BE2C (cell line): ENCODE results near the gene EIF4E2.

Experiments used
- DNase-seq: peaks from one replicate; pipeline ENCODE4 v3.0.0-alpha.2; 2020
- H3K27me3 ChIP-seq: fragments of 250-450 bp; sonication (Bioruptor Pico); 2 replicates; pipeline ENCODE4 v1.5.1; 2020; ENCODE audit warnings: mild to moderate bottlenecking
- H3K36me3 ChIP-seq: fragments of 250-450 bp; sonication (Bioruptor Pico); 2 replicates; pipeline ENCODE4 v1.5.1; 2020; ENCODE audit warnings: mild to moderate bottlenecking
- H3K4me1 ChIP-seq: fragments of 250-450 bp; sonication (Bioruptor Pico); 2 replicates; pipeline ENCODE4 v1.5.1; 2020
- H3K4me3 ChIP-seq: 2 replicates; pipeline ENCODE4 v1.5.1; 2011; ENCODE audit warnings: low read depth, low read length
- H3K9me3 ChIP-seq: fragments of 250-450 bp; sonication (Bioruptor Pico); 2 replicates; pipeline ENCODE4 v1.5.1; 2020
- TF ChIP-seq, protein P1 (sequence below): IDR thresholded peaks from 2 replicates; pipeline ENCODE4 v1.5.1; 2012; ENCODE audit warnings: mild to moderate bottlenecking, low read depth, low read length

EIF4E2 gene

DNA sequence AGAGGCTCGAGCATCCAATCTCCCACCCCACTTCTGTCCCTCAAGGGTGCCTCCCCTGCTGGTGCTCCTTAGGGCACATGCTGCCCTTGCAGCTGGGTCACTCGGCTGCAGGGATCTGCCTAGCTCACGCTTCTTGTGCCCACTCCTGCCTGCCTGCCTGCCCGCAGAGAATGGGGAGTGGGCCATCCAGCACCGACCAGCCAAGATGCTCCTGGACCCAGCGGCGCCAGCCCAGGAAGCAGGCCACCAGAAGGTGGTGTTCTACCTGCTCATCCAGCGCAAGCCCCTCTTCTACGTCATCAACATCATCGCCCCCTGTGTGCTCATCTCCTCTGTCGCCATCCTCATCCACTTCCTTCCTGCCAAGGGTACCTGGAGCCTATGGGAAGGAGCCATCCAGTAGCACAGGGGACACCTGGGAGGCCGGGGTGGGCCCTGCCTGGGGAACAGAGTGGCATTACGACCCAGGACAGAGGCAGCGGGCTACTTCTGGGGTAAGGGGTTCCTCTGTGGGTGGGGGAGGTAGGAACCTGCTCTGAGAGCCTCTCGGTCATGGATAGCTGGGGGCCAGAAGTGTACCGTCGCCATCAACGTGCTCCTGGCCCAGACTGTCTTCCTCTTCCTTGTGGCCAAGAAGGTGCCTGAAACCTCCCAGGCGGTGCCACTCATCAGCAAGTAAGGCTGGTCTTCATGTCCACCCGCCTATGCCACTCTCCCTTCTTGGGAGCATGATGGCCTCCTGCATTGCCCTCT is 7.6 kb upstream of the EIF4E2 start:
- no peaks in the 10 kb centered on the region for H3K27me3 ChIP-seq
- H3K9me3 ChIP-seq = no peaks in the 10 kb centered on the region
- H3K36me3 ChIP-seq = peaks cover 13% of the 10 kb centered on the region
- no peaks in the 10 kb centered on the region for H3K4me1 ChIP-seq
- TF ChIP-seq, protein P1, sequence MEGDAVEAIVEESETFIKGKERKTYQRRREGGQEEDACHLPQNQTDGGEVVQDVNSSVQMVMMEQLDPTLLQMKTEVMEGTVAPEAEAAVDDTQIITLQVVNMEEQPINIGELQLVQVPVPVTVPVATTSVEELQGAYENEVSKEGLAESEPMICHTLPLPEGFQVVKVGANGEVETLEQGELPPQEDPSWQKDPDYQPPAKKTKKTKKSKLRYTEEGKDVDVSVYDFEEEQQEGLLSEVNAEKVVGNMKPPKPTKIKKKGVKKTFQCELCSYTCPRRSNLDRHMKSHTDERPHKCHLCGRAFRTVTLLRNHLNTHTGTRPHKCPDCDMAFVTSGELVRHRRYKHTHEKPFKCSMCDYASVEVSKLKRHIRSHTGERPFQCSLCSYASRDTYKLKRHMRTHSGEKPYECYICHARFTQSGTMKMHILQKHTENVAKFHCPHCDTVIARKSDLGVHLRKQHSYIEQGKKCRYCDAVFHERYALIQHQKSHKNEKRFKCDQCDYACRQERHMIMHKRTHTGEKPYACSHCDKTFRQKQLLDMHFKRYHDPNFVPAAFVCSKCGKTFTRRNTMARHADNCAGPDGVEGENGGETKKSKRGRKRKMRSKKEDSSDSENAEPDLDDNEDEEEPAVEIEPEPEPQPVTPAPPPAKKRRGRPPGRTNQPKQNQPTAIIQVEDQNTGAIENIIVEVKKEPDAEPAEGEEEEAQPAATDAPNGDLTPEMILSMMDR = no peak
- no peak for DNase-seq
- H3K4me3 ChIP-seq = no peak overlapping the region

DNA sequence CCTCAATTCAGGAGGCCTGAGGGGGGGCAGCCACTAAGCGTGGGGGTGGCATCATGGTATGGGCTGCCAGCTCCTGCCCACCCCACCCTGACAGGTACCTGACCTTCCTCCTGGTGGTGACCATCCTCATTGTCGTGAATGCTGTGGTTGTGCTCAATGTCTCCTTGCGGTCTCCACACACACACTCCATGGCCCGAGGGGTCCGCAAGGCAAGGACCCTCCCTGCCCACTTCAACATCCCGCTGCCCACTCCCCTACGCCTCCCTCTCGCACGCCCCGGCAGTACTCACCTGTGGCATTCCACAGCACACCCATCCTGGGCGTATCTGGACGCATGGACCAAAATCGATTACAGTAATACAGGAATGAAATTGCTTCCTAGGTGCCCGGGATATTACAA is 7.0 kb upstream of the EIF4E2 start:
- DNase-seq = no peak
- TF ChIP-seq, protein P1 = no peak
- H3K36me3 ChIP-seq = peaks cover 18% of the 10 kb centered on the region
- H3K4me3 ChIP-seq = no peak overlapping the region
- H3K4me1 ChIP-seq = no peaks in the 10 kb centered on the region
- no peaks in the 10 kb centered on the region for H3K27me3 ChIP-seq
- H3K9me3 ChIP-seq = no peaks in the 10 kb centered on the region

DNA sequence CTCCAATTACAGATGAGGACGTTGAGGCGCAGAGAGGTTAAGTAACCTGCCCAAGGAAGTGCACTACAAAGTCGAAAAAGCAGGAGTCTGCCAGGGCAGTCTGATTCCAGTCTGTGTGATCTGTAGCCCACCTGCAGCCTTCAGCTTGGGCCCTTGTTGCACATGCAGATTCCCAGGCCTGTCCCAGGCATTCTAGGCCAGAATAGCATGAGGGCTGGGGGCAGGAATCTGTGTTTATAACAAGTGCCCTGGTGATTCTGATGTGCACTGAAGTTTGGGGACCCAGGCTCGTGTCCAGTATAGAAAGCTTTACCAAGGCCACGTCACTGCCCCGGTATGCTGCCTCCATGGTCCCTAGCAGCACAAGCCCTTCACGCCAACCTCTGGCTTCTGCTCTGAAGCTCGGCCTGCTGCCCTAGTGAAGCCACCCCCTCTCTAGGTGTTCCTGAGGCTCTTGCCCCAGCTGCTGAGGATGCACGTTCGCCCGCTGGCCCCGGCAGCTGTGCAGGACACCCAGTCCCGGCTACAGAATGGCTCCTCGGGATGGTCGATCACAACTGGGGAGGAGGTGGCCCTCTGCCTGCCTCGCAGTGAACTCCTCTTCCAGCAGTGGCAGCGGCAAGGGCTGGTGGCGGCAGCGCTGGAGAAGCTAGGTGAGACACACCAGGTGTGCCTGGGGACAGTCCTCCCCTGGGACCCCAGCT is 6.4 kb upstream of the EIF4E2 start:
- TF ChIP-seq, protein P1 = no peak
- H3K4me3 ChIP-seq = no peak overlapping the region
- no peaks in the 10 kb centered on the region for H3K9me3 ChIP-seq
- H3K27me3 ChIP-seq = no peaks in the 10 kb centered on the region
- H3K4me1 ChIP-seq = no peaks in the 10 kb centered on the region
- H3K36me3 ChIP-seq = peaks cover 19% of the 10 kb centered on the region
- DNase-seq = no peak

DNA sequence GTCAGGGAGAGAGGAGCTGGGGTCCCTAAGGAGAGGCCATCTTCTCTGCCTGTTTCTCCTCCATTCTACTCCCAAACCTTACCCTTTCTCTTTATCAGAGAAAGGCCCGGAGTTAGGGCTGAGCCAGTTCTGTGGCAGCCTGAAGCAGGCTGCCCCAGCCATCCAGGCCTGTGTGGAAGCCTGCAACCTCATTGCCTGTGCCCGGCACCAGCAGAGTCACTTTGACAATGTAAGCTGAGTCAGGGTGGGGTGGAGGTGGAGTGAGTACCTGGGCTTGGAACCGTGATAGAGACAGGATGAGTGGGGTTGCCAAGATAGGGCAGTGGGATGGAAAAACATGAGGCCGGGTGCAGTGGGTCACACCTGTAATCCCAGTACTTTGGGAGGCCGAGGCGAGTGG is 5.8 kb upstream of the EIF4E2 start:
- DNase-seq = no peak
- no peaks in the 10 kb centered on the region for H3K4me1 ChIP-seq
- no peaks in the 10 kb centered on the region for H3K27me3 ChIP-seq
- H3K9me3 ChIP-seq = no peaks in the 10 kb centered on the region
- TF ChIP-seq, protein P1 = no peak
- H3K36me3 ChIP-seq = peaks cover 24% of the 10 kb centered on the region
- no peak overlapping the region for H3K4me3 ChIP-seq

DNA sequence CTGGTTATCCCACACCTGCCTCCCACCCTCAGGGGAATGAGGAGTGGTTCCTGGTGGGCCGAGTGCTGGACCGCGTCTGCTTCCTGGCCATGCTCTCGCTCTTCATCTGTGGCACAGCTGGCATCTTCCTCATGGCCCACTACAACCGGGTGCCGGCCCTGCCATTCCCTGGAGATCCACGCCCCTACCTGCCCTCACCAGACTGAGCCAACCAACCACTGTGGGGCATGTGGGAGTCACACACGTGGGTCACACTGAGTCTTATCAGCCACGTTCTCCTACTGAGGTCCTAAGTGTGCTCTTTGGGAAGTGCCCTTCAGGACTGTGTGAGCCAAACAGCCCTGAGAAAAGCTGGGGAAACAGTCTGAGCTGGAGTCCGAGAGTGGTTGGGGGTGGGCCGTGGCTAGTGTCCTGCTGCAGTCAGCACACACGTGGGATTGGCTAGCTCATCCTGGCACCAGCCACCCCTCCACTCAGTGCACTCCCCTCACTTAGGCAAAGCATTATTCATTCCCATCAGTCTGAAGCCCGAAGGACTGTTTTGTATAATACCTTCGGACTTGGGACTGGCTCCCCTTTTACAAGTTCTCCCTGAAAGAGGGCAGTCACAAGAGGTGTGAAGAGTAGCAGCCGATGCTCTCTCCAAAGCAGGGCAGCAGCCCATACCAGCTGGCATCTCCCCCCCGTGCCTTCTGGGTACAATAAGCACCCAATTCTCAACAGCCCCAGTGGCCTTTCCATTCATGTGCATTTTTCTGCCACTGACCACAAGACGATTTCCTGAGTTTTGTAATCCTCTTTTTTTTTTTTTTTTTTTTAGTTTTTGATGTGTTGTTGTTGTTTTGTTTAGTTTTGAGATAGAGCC is 4.7 kb upstream of the EIF4E2 start:
- Histone ChIP-seq H3K4me3 (no peak overlapping the region), H3K27me3 (no peaks in the 10 kb centered on the region), H3K9me3 (no peaks in the 10 kb centered on the region), H3K4me1 (no peaks in the 10 kb centered on the region), H3K36me3 (peaks cover 24% of the 10 kb centered on the region)
- TF ChIP-seq, protein P1 = no peak
- no peak for DNase-seq
